Osteoblast (primary cell): Measurements from ENCODE around the gene CNTN5. TPM values are rescaled to one million over a fixed set of nuclear protein-coding genes. Genes with fewer than 3 reads are reported as not detected.

ENCODE experiments used
- DNase-seq: peaks from one replicate; pipeline ENCODE4 v3.0.0; 2011; ENCODE audit warnings: low spot score, mixed read lengths; ENCODE audit not compliant: insufficient read length; ENCODE audit errors: missing footprints
- H2AFZ ChIP-seq: 2 replicates; pipeline ENCODE4 v1.6.0; 2011; ENCODE audit warnings: mild to moderate bottlenecking, low read length
- H3K27ac ChIP-seq: 2 replicates; pipeline ENCODE4 v1.5.1; 2011; ENCODE audit warnings: mild to moderate bottlenecking, low read depth, low read length, moderate library complexity
- H3K27me3 ChIP-seq: 2 replicates; pipeline ENCODE4 v1.6.0; 2012; ENCODE audit warnings: mild to moderate bottlenecking, control low read depth, inconsistent platforms, low read length, moderate library complexity; ENCODE audit not compliant: insufficient read depth
- H3K36me3 ChIP-seq: 2 replicates; pipeline ENCODE4 v1.5.1; 2011; ENCODE audit warnings: mild to moderate bottlenecking, low read length, control low read depth, moderate library complexity; ENCODE audit not compliant: insufficient read depth
- H3K4me1 ChIP-seq: 2 replicates; pipeline ENCODE4 v1.5.1; 2011; ENCODE audit warnings: mild to moderate bottlenecking, low read length, control low read depth, moderate library complexity; ENCODE audit not compliant: insufficient read depth
- H3K4me2 ChIP-seq: 2 replicates; pipeline ENCODE4 v1.6.0; 2011; ENCODE audit warnings: mild to moderate bottlenecking, low read length; ENCODE audit not compliant: insufficient read depth
- H3K4me3 ChIP-seq: fragments of 200-600 bp; sonication (generic); 3 replicates; pipeline ENCODE4 v1.5.1; 2012; ENCODE audit warnings: mild to moderate bottlenecking, low read length, inconsistent platforms; ENCODE audit not compliant: insufficient read depth
- H3K79me2 ChIP-seq: 2 replicates; pipeline ENCODE4 v1.6.0; 2012; ENCODE audit warnings: mild to moderate bottlenecking, low read length, control low read depth, inconsistent platforms; ENCODE audit not compliant: insufficient read depth
- H3K9me3 ChIP-seq: 2 replicates; pipeline ENCODE4 v1.5.1; 2011; ENCODE audit warnings: low read depth, low read length, control low read depth
- H4K20me1 ChIP-seq: 2 replicates; pipeline ENCODE4 v1.6.0; 2012; ENCODE audit warnings: mild to moderate bottlenecking, low read length, control low read depth; ENCODE audit not compliant: insufficient read depth
- CTCF ChIP-seq: IDR thresholded peaks from 2 replicates; pipeline ENCODE4 v1.5.1; 2011; ENCODE audit warnings: mild to moderate bottlenecking, low read depth, low read length, moderate library complexity; ENCODE audit errors: extremely low read depth
- total RNA-seq: library from RNA; depleted of rRNA; stranded (reverse); fragments of >200 nt; gene quantifications from 2 replicates; pipeline ENCODE4 v1.2.3, GENCODE V29; 2012

The CNTN5 gene
- total RNA-seq, 1 donor, result not detected

GRCh38 chr11:99932684-99933083 is 911.9 kb downstream of the CNTN5 start:
- no peak for TF ChIP-seq CTCF
- no peaks in the 10 kb centered on the region for H3K79me2 ChIP-seq
- H4K20me1 ChIP-seq, result no peaks in the 10 kb centered on the region
- no peak overlapping the region for H3K4me3 ChIP-seq
- no peak overlapping the region for H3K4me2 ChIP-seq
- H3K27ac ChIP-seq, result no peak overlapping the region
- H2AFZ ChIP-seq, result no peak overlapping the region
- H3K9me3 ChIP-seq, result peaks cover 4% of the 10 kb centered on the region
- H3K36me3 ChIP-seq, result no peaks in the 10 kb centered on the region
- H3K27me3 ChIP-seq, result no peaks in the 10 kb centered on the region
- no peak for DNase-seq
- H3K4me1 ChIP-seq, result no peaks in the 10 kb centered on the region

GRCh38 chr11:99934008-99934407 is 913.3 kb downstream of the CNTN5 start:
- TF ChIP-seq CTCF, result no peak
- Histone ChIP-seq H3K9me3 (peaks cover 4% of the 10 kb centered on the region), H3K4me2 (no peak overlapping the region), H3K27me3 (no peaks in the 10 kb centered on the region), H2AFZ (no peak overlapping the region), H3K36me3 (no peaks in the 10 kb centered on the region), H3K27ac (no peak overlapping the region), H3K4me3 (no peak overlapping the region), H4K20me1 (no peaks in the 10 kb centered on the region), H3K4me1 (no peaks in the 10 kb centered on the region), H3K79me2 (no peaks in the 10 kb centered on the region)
- no peak for DNase-seq

- H3K4me1 ChIP-seq, result no peaks in the 10 kb centered on the region
- no peaks in the 10 kb centered on the region for H3K36me3 ChIP-seq
- TF ChIP-seq CTCF, result no peak
- no peak overlapping the region for H2AFZ ChIP-seq
- no peak overlapping the region for H3K27ac ChIP-seq
- H3K9me3 ChIP-seq, result no peaks in the 10 kb centered on the region
- no peak overlapping the region for H3K4me3 ChIP-seq
- no peaks in the 10 kb centered on the region for H3K27me3 ChIP-seq
- no peak for DNase-seq
- no peaks in the 10 kb centered on the region for H3K79me2 ChIP-seq
- no peak overlapping the region for H3K4me2 ChIP-seq
- H4K20me1 ChIP-seq, result no peaks in the 10 kb centered on the region
These were observed 916.6 kb downstream of the CNTN5 start for GRCh38 chr11:99937330-99937729.

GRCh38 chr11:99952816-99953215 is 932.1 kb downstream of the CNTN5 start:
- no peaks in the 10 kb centered on the region for H3K79me2 ChIP-seq
- no peaks in the 10 kb centered on the region for H3K27me3 ChIP-seq
- no peaks in the 10 kb centered on the region for H3K4me1 ChIP-seq
- no peak overlapping the region for H3K4me2 ChIP-seq
- H3K27ac ChIP-seq, result no peak overlapping the region
- no peak for DNase-seq
- peaks cover 3% of the 10 kb centered on the region for H3K9me3 ChIP-seq
- H4K20me1 ChIP-seq, result no peaks in the 10 kb centered on the region
- H3K36me3 ChIP-seq, result no peaks in the 10 kb centered on the region
- H2AFZ ChIP-seq, result no peak overlapping the region
- no peak for TF ChIP-seq CTCF
- H3K4me3 ChIP-seq, result no peak overlapping the region
